GM12873 (cell line): ENCODE measurements around the gene RNU4-1.

Experiments used
- CTCF ChIP-seq: IDR thresholded peaks from 2 replicates; pipeline ENCODE4 v1.5.1; 2012; ENCODE audit warnings: low read depth, mild to moderate bottlenecking, moderate library complexity, low read length, control low read depth; ENCODE audit not compliant: insufficient read depth; ENCODE audit errors: missing control alignments

The RNU4-1 gene

GRCh38 chr12:120316798-120317223 lies 23.8 kb upstream of the RNU4-1 start:
- no peak for TF ChIP-seq CTCF

GRCh38 chr12:120314220-120314619 lies 21.2 kb upstream of the RNU4-1 start:
- peak; percentile 44 for TF ChIP-seq CTCF

GRCh38 chr12:120301962-120302815 lies 9.2 kb upstream of the RNU4-1 start, which contains the start of gene SIRT4:
TSS of gene SIRT4 (plus strand) at chr12:120302321. CDS start at chr12:120303562, 1,241 bp downstream.
- peak; percentile 75 for TF ChIP-seq CTCF

- TF ChIP-seq CTCF: no peak
Observed at GRCh38 chr12:120292411-120292660, 701 bp downstream of the RNU4-1 start.

GRCh38 chr12:120290609-120291305 lies 2.3 kb downstream of the RNU4-1 start:
- TF ChIP-seq CTCF: no peak

- no peak for TF ChIP-seq CTCF
Observed at GRCh38 chr12:120287491-120287890, 5.5 kb downstream of the RNU4-1 start.

GRCh38 chr12:120286768-120287490 lies 6.1 kb downstream of the RNU4-1 start:
- TF ChIP-seq CTCF: no peak
